DND-41 (cell line): Measurements from ENCODE around the gene PI4KA.

Source experiments
- ATAC-seq: fragments of 200-7000 bp; cut with Tn5 transposase; 3 replicates; pipeline ENCODE4 v1.9.1; 2021; ENCODE audit warnings: low read depth; ENCODE audit not compliant: insufficient read depth
- DNase-seq: peaks from one replicate; pipeline ENCODE4 v3.0.0-alpha.2; 2020
- H2AFZ ChIP-seq: 2 replicates; pipeline ENCODE4 v1.6.0; 2012; ENCODE audit warnings: low read depth, low read length
- H3K27ac ChIP-seq: 2 replicates; pipeline ENCODE4 v1.5.1; 2012; ENCODE audit warnings: low read length, inconsistent platforms
- H3K27me3 ChIP-seq: fragments of 200-600 bp; sonication (generic); 2 replicates; pipeline ENCODE4 v1.6.0; 2012; ENCODE audit warnings: low read length, mild to moderate bottlenecking, inconsistent platforms; ENCODE audit not compliant: insufficient read depth, poor library complexity
- H3K36me3 ChIP-seq: 2 replicates; pipeline ENCODE4 v1.5.1; 2012; ENCODE audit warnings: low read length, inconsistent platforms; ENCODE audit not compliant: insufficient read depth
- H3K4me1 ChIP-seq: 2 replicates; pipeline ENCODE4 v1.5.1; 2012; ENCODE audit warnings: mild to moderate bottlenecking, low read length; ENCODE audit not compliant: insufficient read depth
- H3K4me2 ChIP-seq: 2 replicates; pipeline ENCODE4 v1.6.0; 2012; ENCODE audit warnings: mild to moderate bottlenecking, moderate library complexity, low read length, inconsistent platforms; ENCODE audit not compliant: insufficient read depth
- H3K4me3 ChIP-seq, 2 experiments: fragments of 200-600 bp in 1 of 2; shearing (Covaris generic) in 1 of 2; 2 replicates each; pipeline ENCODE4 v1.5.1; 2012 to 2016; ENCODE audit warnings: inconsistent platforms in 2 of 2, low read length in 2 of 2, mild to moderate bottlenecking in 2 of 2, low read depth in 1 of 2, moderate library complexity in 1 of 2
- H3K79me2 ChIP-seq: 2 replicates; pipeline ENCODE4 v1.6.0; 2012; ENCODE audit warnings: low read length, inconsistent platforms; ENCODE audit not compliant: insufficient read depth
- H3K9ac ChIP-seq: 2 replicates; pipeline ENCODE4 v1.6.0; 2012; ENCODE audit warnings: low read depth, mild to moderate bottlenecking, inconsistent platforms, low read length, moderate library complexity
- H3K9me3 ChIP-seq: 2 replicates; pipeline ENCODE4 v1.5.1; 2012; ENCODE audit warnings: low read length, moderate library complexity, mild to moderate bottlenecking, inconsistent platforms; ENCODE audit not compliant: insufficient read depth, severe bottlenecking
- H4K20me1 ChIP-seq: 2 replicates; pipeline ENCODE4 v1.6.0; 2012; ENCODE audit warnings: low read length; ENCODE audit not compliant: insufficient read depth
- EZH2 ChIP-seq: IDR thresholded peaks from 3 replicates; pipeline ENCODE4 v1.6.1; 2012; ENCODE audit warnings: borderline replicate concordance, low read depth, mild to moderate bottlenecking, moderate library complexity, low read length, inconsistent platforms; ENCODE audit not compliant: severe bottlenecking
- TF ChIP-seq, protein P1 (sequence below): IDR thresholded peaks from 2 replicates; pipeline ENCODE4 v1.5.1; 2012; ENCODE audit warnings: borderline replicate concordance, low read length, moderate library complexity, mild to moderate bottlenecking; ENCODE audit not compliant: poor library complexity, severe bottlenecking; ENCODE audit errors: extremely low read depth

PI4KA gene

DNA sequence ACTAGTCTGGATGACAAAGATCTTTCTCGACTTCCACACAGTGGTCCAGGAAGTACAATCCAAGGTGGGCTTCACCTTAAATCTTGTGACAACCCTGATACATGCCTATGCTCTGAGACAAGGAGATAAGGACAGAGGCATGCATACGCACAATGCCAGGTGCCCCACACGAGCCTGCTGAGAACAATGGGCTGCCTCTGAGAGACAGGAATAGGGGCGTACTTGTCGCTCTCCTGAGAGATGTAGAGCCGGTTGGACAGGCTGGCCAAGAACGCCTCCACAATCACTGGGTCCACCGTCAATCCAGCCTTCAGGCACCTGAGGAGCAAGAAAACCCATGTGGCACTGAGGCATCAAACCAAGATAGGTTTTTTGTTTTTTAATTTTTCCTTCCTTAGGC lies 59.2 kb downstream of the PI4KA start:
- peaks cover 89% of the 10 kb centered on the region for H3K36me3 ChIP-seq

DNA sequence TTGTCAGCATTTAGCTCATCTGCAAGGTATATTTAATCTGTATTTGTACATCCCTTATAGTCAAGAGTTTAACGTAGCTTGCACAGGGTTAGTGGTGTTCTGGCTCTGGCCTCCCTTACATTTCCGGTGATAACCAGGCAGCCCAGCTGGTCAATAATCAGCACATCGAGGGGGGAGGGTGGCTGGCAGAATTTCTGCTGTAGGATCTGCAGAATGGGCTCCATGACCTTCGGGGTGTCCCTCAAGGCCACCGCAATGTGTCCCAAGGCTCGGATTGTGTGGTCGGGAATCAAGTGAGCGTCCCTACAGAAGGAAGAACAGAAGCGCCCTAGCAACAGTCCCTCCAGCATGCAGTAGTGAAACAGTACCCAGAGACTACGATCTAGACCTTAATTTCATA lies 59.6 kb downstream of the PI4KA start:
- H3K27me3 ChIP-seq = no peaks in the 10 kb centered on the region
- H3K27ac ChIP-seq = no peak overlapping the region
- H3K9me3 ChIP-seq = no peaks in the 10 kb centered on the region
- no peak overlapping the region for H3K4me2 ChIP-seq
- TF ChIP-seq, protein P1, sequence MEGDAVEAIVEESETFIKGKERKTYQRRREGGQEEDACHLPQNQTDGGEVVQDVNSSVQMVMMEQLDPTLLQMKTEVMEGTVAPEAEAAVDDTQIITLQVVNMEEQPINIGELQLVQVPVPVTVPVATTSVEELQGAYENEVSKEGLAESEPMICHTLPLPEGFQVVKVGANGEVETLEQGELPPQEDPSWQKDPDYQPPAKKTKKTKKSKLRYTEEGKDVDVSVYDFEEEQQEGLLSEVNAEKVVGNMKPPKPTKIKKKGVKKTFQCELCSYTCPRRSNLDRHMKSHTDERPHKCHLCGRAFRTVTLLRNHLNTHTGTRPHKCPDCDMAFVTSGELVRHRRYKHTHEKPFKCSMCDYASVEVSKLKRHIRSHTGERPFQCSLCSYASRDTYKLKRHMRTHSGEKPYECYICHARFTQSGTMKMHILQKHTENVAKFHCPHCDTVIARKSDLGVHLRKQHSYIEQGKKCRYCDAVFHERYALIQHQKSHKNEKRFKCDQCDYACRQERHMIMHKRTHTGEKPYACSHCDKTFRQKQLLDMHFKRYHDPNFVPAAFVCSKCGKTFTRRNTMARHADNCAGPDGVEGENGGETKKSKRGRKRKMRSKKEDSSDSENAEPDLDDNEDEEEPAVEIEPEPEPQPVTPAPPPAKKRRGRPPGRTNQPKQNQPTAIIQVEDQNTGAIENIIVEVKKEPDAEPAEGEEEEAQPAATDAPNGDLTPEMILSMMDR = no peak
- no peak for TF ChIP-seq EZH2
- no peak overlapping the region for H2AFZ ChIP-seq
- peaks cover 89% of the 10 kb centered on the region for H3K36me3 ChIP-seq
- no peak overlapping the region for H3K4me3 ChIP-seq
- DNase-seq = no peak
- no peak for ATAC-seq
- no peaks in the 10 kb centered on the region for H3K79me2 ChIP-seq
- H4K20me1 ChIP-seq = no peaks in the 10 kb centered on the region
- H3K4me1 ChIP-seq = no peaks in the 10 kb centered on the region
- H3K9ac ChIP-seq = no peak overlapping the region

More for the DNA sequence above, 59.2 kb downstream of the PI4KA start:
- Histone ChIP-seq H3K27ac (no peak overlapping the region), H3K4me1 (no peaks in the 10 kb centered on the region), H3K9ac (no peak overlapping the region), H3K79me2 (no peaks in the 10 kb centered on the region), H2AFZ (no peak overlapping the region), H3K27me3 (no peaks in the 10 kb centered on the region), H4K20me1 (no peaks in the 10 kb centered on the region), H3K4me3 (no peak overlapping the region), H3K9me3 (no peaks in the 10 kb centered on the region), H3K4me2 (no peak overlapping the region)
- DNase-seq (no peak), ATAC-seq (no peak)
- no peak for TF ChIP-seq EZH2
- TF ChIP-seq, protein P1 = no peak

DNA sequence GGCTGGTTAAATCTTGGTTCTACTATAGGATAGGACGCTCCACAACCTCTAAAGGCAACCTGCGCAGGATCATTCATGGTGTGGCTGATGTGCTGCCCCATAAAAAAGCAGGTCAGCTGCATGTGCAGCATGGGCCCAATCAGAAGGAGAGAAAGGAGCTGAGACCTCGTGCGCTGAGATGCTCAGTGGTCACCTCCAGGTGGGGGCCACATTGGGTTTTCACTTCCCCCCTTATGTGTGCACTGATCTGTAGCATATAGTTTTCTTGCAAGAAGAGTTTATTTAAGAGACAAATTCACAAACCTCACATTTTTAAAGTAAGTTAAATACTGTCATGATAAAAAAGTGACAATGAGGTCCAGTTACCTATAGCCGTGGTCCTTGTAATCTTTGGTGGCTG lies 60.4 kb downstream of the PI4KA start:
- H3K9me3 ChIP-seq = no peaks in the 10 kb centered on the region
- ATAC-seq (no peak), DNase-seq (no peak)
- H3K27me3 ChIP-seq = no peaks in the 10 kb centered on the region
- no peaks in the 10 kb centered on the region for H3K4me1 ChIP-seq
- H4K20me1 ChIP-seq = no peaks in the 10 kb centered on the region
- H3K9ac ChIP-seq = no peak overlapping the region
- H3K36me3 ChIP-seq = peaks cover 88% of the 10 kb centered on the region
- H3K27ac ChIP-seq = no peak overlapping the region
- H3K79me2 ChIP-seq = no peaks in the 10 kb centered on the region
- no peak overlapping the region for H3K4me3 ChIP-seq
- no peak overlapping the region for H3K4me2 ChIP-seq
- TF ChIP-seq EZH2 = no peak
- TF ChIP-seq, protein P1 = no peak
- no peak overlapping the region for H2AFZ ChIP-seq

DNA sequence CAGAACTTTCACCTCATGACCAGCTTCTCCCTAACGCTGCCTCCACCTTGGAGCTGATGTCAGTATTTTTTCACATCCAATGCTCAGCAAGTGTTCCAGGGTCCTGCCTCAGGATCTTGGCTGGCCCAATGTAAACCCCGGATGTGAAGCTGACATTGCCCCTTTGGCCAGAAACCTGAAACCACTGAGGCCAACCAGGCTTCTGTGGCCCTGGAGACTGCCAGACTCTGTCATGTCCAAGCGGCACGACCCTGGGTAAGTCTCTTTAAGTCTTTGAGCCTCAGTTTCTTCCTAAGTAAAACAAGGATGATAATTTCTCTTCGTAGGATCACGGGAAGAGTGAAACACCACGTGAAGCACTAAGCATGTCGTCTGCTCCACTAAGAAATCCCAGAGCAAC lies 61.9 kb downstream of the PI4KA start:
- Histone ChIP-seq H4K20me1 (no peaks in the 10 kb centered on the region), H3K4me2 (no peak overlapping the region), H3K27me3 (no peaks in the 10 kb centered on the region), H3K79me2 (no peaks in the 10 kb centered on the region), H2AFZ (no peak overlapping the region), H3K4me1 (no peaks in the 10 kb centered on the region), H3K9ac (no peak overlapping the region), H3K36me3 (peaks cover 85% of the 10 kb centered on the region), H3K4me3 (no peak overlapping the region), H3K27ac (no peak overlapping the region), H3K9me3 (no peaks in the 10 kb centered on the region)
- no peak for TF ChIP-seq EZH2
- TF ChIP-seq, protein P1 = no peak
- DNase-seq = no peak
- no peak for ATAC-seq
